Sigmoid colon (tissue), 3 donors: ENCODE measurements around the gene CNTN5.

Source experiments
- POLR2A ChIP-seq, 2 donors: fragments of 450-650 bp; IDR thresholded peaks; one replicate each; pipeline ENCODE4 v1.6.1; 2016; ENCODE audit warnings: antibody characterized with exemption in 2 of 2, mild to moderate bottlenecking in 2 of 2, moderate library complexity in 2 of 2
- TF ChIP-seq, protein P1 (sequence below), 4 experiments: fragments of 450-650 bp in 3 of 4; fragments of 200-600 bp in 1 of 4; IDR thresholded peaks; one replicate each; pipeline ENCODE4 v1.5.1; 2016 to 2019; ENCODE audit warnings: antibody characterized with exemption in 4 of 4, mild to moderate bottlenecking in 3 of 4, moderate library complexity in 2 of 4

DNA sequence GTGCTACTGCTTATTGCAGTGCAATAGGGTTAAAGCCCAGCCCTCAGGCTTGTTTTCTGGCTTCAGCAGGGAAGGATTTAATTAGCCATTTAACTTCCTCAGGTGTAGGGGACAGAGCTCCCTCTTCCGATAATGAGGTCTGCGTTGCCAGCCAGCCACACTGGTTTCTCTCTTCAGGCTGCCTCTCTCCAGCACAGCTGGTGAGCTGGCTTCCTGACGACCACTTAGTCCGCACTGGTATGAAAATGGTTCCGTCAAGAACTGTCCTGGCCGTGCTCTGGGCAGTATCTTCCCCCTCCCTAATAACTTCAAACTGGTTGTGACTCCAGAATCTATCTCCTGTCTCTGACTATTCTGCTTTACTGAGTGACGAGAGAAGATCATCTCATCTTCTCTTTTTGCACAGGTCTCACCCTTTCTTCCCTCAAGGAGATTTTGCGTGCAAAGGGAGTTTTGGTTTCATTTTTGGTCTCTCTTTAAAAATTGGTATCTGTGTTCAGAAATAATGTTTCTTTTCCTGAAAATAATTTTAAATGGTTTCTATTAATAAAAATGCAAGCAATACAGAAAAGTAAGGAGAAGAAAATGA, 49.2 kb downstream of the CNTN5 start:
- TF ChIP-seq, protein P1, sequence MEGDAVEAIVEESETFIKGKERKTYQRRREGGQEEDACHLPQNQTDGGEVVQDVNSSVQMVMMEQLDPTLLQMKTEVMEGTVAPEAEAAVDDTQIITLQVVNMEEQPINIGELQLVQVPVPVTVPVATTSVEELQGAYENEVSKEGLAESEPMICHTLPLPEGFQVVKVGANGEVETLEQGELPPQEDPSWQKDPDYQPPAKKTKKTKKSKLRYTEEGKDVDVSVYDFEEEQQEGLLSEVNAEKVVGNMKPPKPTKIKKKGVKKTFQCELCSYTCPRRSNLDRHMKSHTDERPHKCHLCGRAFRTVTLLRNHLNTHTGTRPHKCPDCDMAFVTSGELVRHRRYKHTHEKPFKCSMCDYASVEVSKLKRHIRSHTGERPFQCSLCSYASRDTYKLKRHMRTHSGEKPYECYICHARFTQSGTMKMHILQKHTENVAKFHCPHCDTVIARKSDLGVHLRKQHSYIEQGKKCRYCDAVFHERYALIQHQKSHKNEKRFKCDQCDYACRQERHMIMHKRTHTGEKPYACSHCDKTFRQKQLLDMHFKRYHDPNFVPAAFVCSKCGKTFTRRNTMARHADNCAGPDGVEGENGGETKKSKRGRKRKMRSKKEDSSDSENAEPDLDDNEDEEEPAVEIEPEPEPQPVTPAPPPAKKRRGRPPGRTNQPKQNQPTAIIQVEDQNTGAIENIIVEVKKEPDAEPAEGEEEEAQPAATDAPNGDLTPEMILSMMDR (IDR thresholded peaks at IDR 0.05) = no peak
- TF ChIP-seq POLR2A (IDR thresholded peaks at IDR 0.05) = no peak
